ENCODE data around the gene RTN4R. TPM values are rescaled to one million over a fixed set of nuclear protein-coding genes. Genes with fewer than 3 reads are reported as not detected.
A peak's percentile ranks its signal among the peaks of the same experiment; 100 is the strongest.

Gene RTN4R
- total RNA-seq, 2 donors from 2014 or later, result 1.4 to 1.5 TPM

GRCh38 chr22:20205464-20205963 is 62.6 kb downstream of the RTN4R start:
- H3K4me1 Mint-ChIP-seq (ENCODE audit: low read depth), result peaks cover 23% of the 10 kb centered on the region
- ATAC-seq (replicated peaks in 1 of 2), result no peak
- no peak for DNase-seq
- H3K27ac Mint-ChIP-seq, result peak overlapping the region; percentile 47
- no peaks in the 10 kb centered on the region for H3K36me3 Mint-ChIP-seq (ENCODE audit: insufficient read depth in 2 of 2)
- no peaks in the 10 kb centered on the region for H3K27me3 Mint-ChIP-seq (ENCODE audit: low read depth)
- no peaks in the 10 kb centered on the region for H3K9me3 Mint-ChIP-seq
- H3K4me3 Mint-ChIP-seq, result peak overlapping the region; percentile 92 to 93

- ATAC-seq (replicated peaks in 1 of 2) (no peak), DNase-seq (no peak)
- Mint-ChIP-seq H3K27ac (no peak overlapping the region), H3K4me3 (no peak overlapping the region), H3K4me1 (ENCODE audit: low read depth) (peaks cover 23% of the 10 kb centered on the region), H3K36me3 (ENCODE audit: insufficient read depth in 2 of 2) (no peaks in the 10 kb centered on the region), H3K9me3 (no peaks in the 10 kb centered on the region), H3K27me3 (ENCODE audit: low read depth) (no peaks in the 10 kb centered on the region)
These were observed 63.3 kb downstream of the RTN4R start for GRCh38 chr22:20204806-20205205.

- no peak overlapping the region for H3K4me3 Mint-ChIP-seq
- no peaks in the 10 kb centered on the region for H3K9me3 Mint-ChIP-seq
- H3K4me1 Mint-ChIP-seq (ENCODE audit: low read depth), result peaks cover 23% of the 10 kb centered on the region
- DNase-seq (no peak), ATAC-seq (replicated peaks in 1 of 2) (no peak)
- H3K36me3 Mint-ChIP-seq (ENCODE audit: insufficient read depth in 2 of 2), result no peaks in the 10 kb centered on the region
- H3K27ac Mint-ChIP-seq, result no peak overlapping the region
- H3K27me3 Mint-ChIP-seq (ENCODE audit: low read depth), result no peaks in the 10 kb centered on the region
These were observed 63.8 kb downstream of the RTN4R start for GRCh38 chr22:20204311-20204710.

GRCh38 chr22:20203552-20204201 is 64.4 kb downstream of the RTN4R start:
- H3K9me3 Mint-ChIP-seq, result no peaks in the 10 kb centered on the region
- ATAC-seq (replicated peaks in 1 of 2) (no peak), DNase-seq (no peak)
- no peak overlapping the region for H3K4me3 Mint-ChIP-seq
- no peak overlapping the region for H3K27ac Mint-ChIP-seq
- no peaks in the 10 kb centered on the region for H3K36me3 Mint-ChIP-seq (ENCODE audit: insufficient read depth in 2 of 2)
- H3K4me1 Mint-ChIP-seq (ENCODE audit: low read depth), result peaks cover 23% of the 10 kb centered on the region
- H3K27me3 Mint-ChIP-seq (ENCODE audit: low read depth), result no peaks in the 10 kb centered on the region

- Mint-ChIP-seq H3K27ac (no peak overlapping the region), H3K4me3 (no peak overlapping the region), H3K27me3 (ENCODE audit: low read depth) (no peaks in the 10 kb centered on the region), H3K36me3 (ENCODE audit: insufficient read depth in 2 of 2) (no peaks in the 10 kb centered on the region), H3K9me3 (no peaks in the 10 kb centered on the region), H3K4me1 (ENCODE audit: low read depth) (peaks cover 21% of the 10 kb centered on the region)
- ATAC-seq (replicated peaks in 1 of 2) (no peak), DNase-seq (no peak)
These were observed 65.0 kb downstream of the RTN4R start for GRCh38 chr22:20203142-20203551.

- no peak overlapping the region for H3K4me3 Mint-ChIP-seq
- no peak overlapping the region for H3K27ac Mint-ChIP-seq
- no peaks in the 10 kb centered on the region for H3K36me3 Mint-ChIP-seq (ENCODE audit: insufficient read depth in 2 of 2)
- H3K4me1 Mint-ChIP-seq (ENCODE audit: low read depth), result peaks cover 12% of the 10 kb centered on the region
- ATAC-seq (replicated peaks in 1 of 2) (no peak), DNase-seq (no peak)
- H3K9me3 Mint-ChIP-seq, result no peaks in the 10 kb centered on the region
- H3K27me3 Mint-ChIP-seq (ENCODE audit: low read depth), result no peaks in the 10 kb centered on the region
These were observed 66.2 kb downstream of the RTN4R start for GRCh38 chr22:20201837-20202392.

- H3K9me3 Mint-ChIP-seq, result no peaks in the 10 kb centered on the region
- ATAC-seq (replicated peaks in 1 of 2), result no peak
- no peak overlapping the region for H3K27ac Mint-ChIP-seq
- no peak overlapping the region for H3K4me3 Mint-ChIP-seq
- no peaks in the 10 kb centered on the region for H3K4me1 Mint-ChIP-seq (ENCODE audit: low read depth)
- no peaks in the 10 kb centered on the region for H3K36me3 Mint-ChIP-seq (ENCODE audit: insufficient read depth in 2 of 2)
- DNase-seq, result no peak
- H3K27me3 Mint-ChIP-seq (ENCODE audit: low read depth), result no peaks in the 10 kb centered on the region
These were observed 68.2 kb downstream of the RTN4R start for GRCh38 chr22:20199906-20200305.

GRCh38 chr22:20199413-20199842 is 68.7 kb downstream of the RTN4R start:
- DNase-seq (no peak), ATAC-seq (replicated peaks in 1 of 2) (no peak)
- Mint-ChIP-seq H3K36me3 (ENCODE audit: insufficient read depth in 2 of 2) (no peaks in the 10 kb centered on the region), H3K9me3 (no peaks in the 10 kb centered on the region), H3K4me3 (no peak overlapping the region), H3K4me1 (ENCODE audit: low read depth) (no peaks in the 10 kb centered on the region), H3K27ac (no peak overlapping the region), H3K27me3 (ENCODE audit: low read depth) (no peaks in the 10 kb centered on the region)

- Mint-ChIP-seq H3K36me3 (ENCODE audit: insufficient read depth in 2 of 2) (no peaks in the 10 kb centered on the region), H3K27ac (no peak overlapping the region)
These were observed 69.4 kb downstream of the RTN4R start for GRCh38 chr22:20198557-20199319.

GRCh38 chr22:20197407-20198030 is 70.6 kb downstream of the RTN4R start:
- ATAC-seq (replicated peaks in 1 of 2) (no peak), DNase-seq (no peak)
- H3K27ac Mint-ChIP-seq, result no peak overlapping the region
- H3K36me3 Mint-ChIP-seq (ENCODE audit: insufficient read depth in 2 of 2), result no peaks in the 10 kb centered on the region
- no peaks in the 10 kb centered on the region for H3K4me1 Mint-ChIP-seq (ENCODE audit: low read depth)
- no peak overlapping the region for H3K4me3 Mint-ChIP-seq
- no peaks in the 10 kb centered on the region for H3K27me3 Mint-ChIP-seq (ENCODE audit: low read depth)
- no peaks in the 10 kb centered on the region for H3K9me3 Mint-ChIP-seq

More at GRCh38 chr22:20198557-20199319, 69.4 kb downstream of the RTN4R start:
- ATAC-seq (replicated peaks in 1 of 2) (no peak), DNase-seq (no peak)
- Mint-ChIP-seq H3K27me3 (ENCODE audit: low read depth) (no peaks in the 10 kb centered on the region), H3K9me3 (no peaks in the 10 kb centered on the region), H3K4me3 (no peak overlapping the region), H3K4me1 (ENCODE audit: low read depth) (no peaks in the 10 kb centered on the region)

- no peaks in the 10 kb centered on the region for H3K36me3 Mint-ChIP-seq (ENCODE audit: insufficient read depth in 2 of 2)
- H3K4me3 Mint-ChIP-seq, result no peak overlapping the region
- ATAC-seq (replicated peaks in 1 of 2) (no peak), DNase-seq (no peak)
- no peaks in the 10 kb centered on the region for H3K9me3 Mint-ChIP-seq
- no peaks in the 10 kb centered on the region for H3K27me3 Mint-ChIP-seq (ENCODE audit: low read depth)
- no peaks in the 10 kb centered on the region for H3K4me1 Mint-ChIP-seq (ENCODE audit: low read depth)
- H3K27ac Mint-ChIP-seq, result no peak overlapping the region
These were observed 71.8 kb downstream of the RTN4R start for GRCh38 chr22:20196094-20196842.

GRCh38 chr22:20194681-20195593 is 73.2 kb downstream of the RTN4R start:
- H3K36me3 Mint-ChIP-seq (ENCODE audit: insufficient read depth in 2 of 2), result no peaks in the 10 kb centered on the region
- H3K4me3 Mint-ChIP-seq, result no peak overlapping the region
- no peaks in the 10 kb centered on the region for H3K27me3 Mint-ChIP-seq (ENCODE audit: low read depth)
- H3K9me3 Mint-ChIP-seq, result no peaks in the 10 kb centered on the region
- H3K4me1 Mint-ChIP-seq (ENCODE audit: low read depth), result no peaks in the 10 kb centered on the region
- no peak overlapping the region for H3K27ac Mint-ChIP-seq
- ATAC-seq (replicated peaks in 1 of 2), result no peak
- no peak for DNase-seq
